Karpas-422 (cell line): ENCODE results near the gene SEMA7A. TPM values are rescaled to one million over a fixed set of nuclear protein-coding genes. Genes with fewer than 3 reads are reported as not detected.

ENCODE experiments used
- DNase-seq: peaks from one replicate; pipeline ENCODE4 v3.0.0-alpha.2; 2015
- H2AFZ ChIP-seq: fragments of 200-600 bp; sonication (generic); 2 replicates; pipeline ENCODE4 v1.6.1; 2014; ENCODE audit warnings: antibody characterized with exemption, low read length, mixed read lengths
- H3K27ac ChIP-seq: fragments of 200-600 bp; sonication (generic); 2 replicates; pipeline ENCODE4 v1.5.1; 2014; ENCODE audit warnings: mild to moderate bottlenecking, low read length, moderate library complexity
- H3K27me3 ChIP-seq: fragments of 200-600 bp; sonication (generic); 2 replicates; pipeline ENCODE4 v1.6.1; 2014; ENCODE audit warnings: low read length, mixed read lengths
- H3K36me3 ChIP-seq: fragments of 200-600 bp; sonication (generic); 2 replicates; pipeline ENCODE4 v1.6.1; 2014; ENCODE audit warnings: low read length, mixed read lengths; ENCODE audit not compliant: insufficient read depth
- H3K4me1 ChIP-seq: fragments of 200-600 bp; sonication (generic); 2 replicates; pipeline ENCODE4 v1.6.1; 2014; ENCODE audit warnings: mild to moderate bottlenecking, low read length, mixed read lengths
- H3K4me2 ChIP-seq: fragments of 200-600 bp; sonication (generic); 2 replicates; pipeline ENCODE4 v1.6.1; 2014; ENCODE audit warnings: low read length, low read depth, mild to moderate bottlenecking; ENCODE audit not compliant: poor library complexity, severe bottlenecking
- H3K4me3 ChIP-seq: fragments of 200-600 bp; sonication (generic); 2 replicates; pipeline ENCODE4 v1.5.1; 2014; ENCODE audit warnings: mild to moderate bottlenecking, antibody characterized with exemption, low read length, mixed read lengths
- H3K79me2 ChIP-seq: fragments of 200-600 bp; sonication (generic); 2 replicates; pipeline ENCODE4 v1.6.1; 2014; ENCODE audit warnings: mild to moderate bottlenecking, low read length, mixed read lengths
- H3K9ac ChIP-seq: fragments of 200-600 bp; sonication (generic); 2 replicates; pipeline ENCODE4 v1.6.0; 2014; ENCODE audit warnings: low read length
- H3K9me2 ChIP-seq: fragments of 200-600 bp; sonication (generic), shearing (Covaris generic); replicated peaks from 2 replicates; pipeline ENCODE4 v1.6.0; 2014; ENCODE audit warnings: mild to moderate bottlenecking, low read length, moderate library complexity; ENCODE audit not compliant: insufficient read depth
- H3K9me3 ChIP-seq: fragments of 300-700, 200-600 bp; sonication (generic); 2 replicates; pipeline ENCODE4 v1.6.1; 2014; ENCODE audit warnings: low read length, mixed read lengths
- H4K20me1 ChIP-seq: fragments of 200-600 bp; sonication (generic); 2 replicates; pipeline ENCODE4 v1.6.1; 2014; ENCODE audit warnings: mild to moderate bottlenecking, antibody characterized with exemption, low read length, low read depth; ENCODE audit not compliant: insufficient read depth
- total RNA-seq: library from RNA; depleted of rRNA; stranded (reverse); fragments of >200 nt; shearing (Covaris generic); gene quantifications from 2 replicates; pipeline ENCODE4 v1.2.3, GENCODE V29; 2014; ENCODE audit warnings: low replicate concordance

Gene SEMA7A
- total RNA-seq, 1 experiment from 2014 or later: 41.6 TPM

GRCh38 chr15:74383695-74384565 is 49.8 kb downstream of the SEMA7A start:
- H3K79me2 ChIP-seq: no peaks in the 10 kb centered on the region
- no peaks in the 10 kb centered on the region for H3K36me3 ChIP-seq
- H3K4me1 ChIP-seq: peaks cover 52% of the 10 kb centered on the region
- DNase-seq: peak; percentile 86
- H3K4me2 ChIP-seq: peak overlapping the region; percentile 44
- H4K20me1 ChIP-seq: no peaks in the 10 kb centered on the region
- no peaks in the 10 kb centered on the region for H3K9me3 ChIP-seq
- peak overlapping the region; percentile 61 for H3K27ac ChIP-seq
- H3K9ac ChIP-seq: peak overlapping the region; percentile 29
- H3K27me3 ChIP-seq: no peaks in the 10 kb centered on the region
- no peak overlapping the region; the same call in 1 of the 2 replicates for H3K4me3 ChIP-seq
- no peaks in the 10 kb centered on the region for H3K9me2 ChIP-seq
- H2AFZ ChIP-seq: no peak overlapping the region

GRCh38 chr15:74383286-74383685 is 50.5 kb downstream of the SEMA7A start:
- Histone ChIP-seq H3K27ac (no peak overlapping the region), H3K4me3 (no peak overlapping the region)

DNA sequence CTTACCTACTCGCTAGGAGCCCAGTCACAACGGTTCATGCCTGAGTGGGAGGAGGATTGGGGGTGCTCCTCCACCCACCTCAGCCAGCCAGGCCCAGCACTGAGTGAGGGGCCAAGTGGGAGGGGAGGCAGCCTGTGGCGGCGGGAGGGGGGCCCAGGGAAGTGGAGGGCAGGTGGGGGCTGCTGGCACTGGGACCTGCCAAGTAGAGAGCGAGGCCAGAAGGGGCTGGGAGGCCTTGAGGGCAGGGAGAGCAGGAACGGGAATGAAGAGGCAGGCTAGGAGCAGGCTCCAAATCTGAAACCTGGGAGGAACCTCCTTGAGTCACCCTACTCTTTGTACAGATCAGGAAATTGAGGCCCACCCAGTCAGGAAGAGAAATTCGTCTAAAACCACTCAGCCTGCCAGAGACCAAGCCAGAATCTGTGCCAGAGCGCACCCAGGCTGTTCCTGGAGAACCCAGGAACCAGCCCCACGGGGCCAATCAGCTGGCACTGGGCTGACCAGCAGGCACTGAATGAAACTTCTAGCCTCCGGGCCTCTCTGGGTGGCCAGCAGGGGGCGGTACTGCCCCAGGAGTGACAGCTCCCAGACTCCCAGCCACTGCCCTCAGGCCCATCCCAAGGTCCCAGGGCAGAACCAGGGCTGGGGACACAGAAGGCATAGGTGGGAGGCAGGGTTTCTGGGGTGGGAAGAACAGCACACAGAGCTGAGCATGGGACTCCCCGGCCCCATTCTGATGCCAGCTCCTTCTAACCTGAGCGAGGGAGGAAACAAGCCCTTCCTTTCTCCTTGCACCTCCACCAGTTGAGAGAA is 51.5 kb downstream of the SEMA7A start:
- H3K4me1 ChIP-seq: peaks cover 48% of the 10 kb centered on the region
- H2AFZ ChIP-seq: no peak overlapping the region
- H4K20me1 ChIP-seq: no peaks in the 10 kb centered on the region
- peak; percentile 90 for DNase-seq
- H3K27ac ChIP-seq: no peak overlapping the region
- no peak overlapping the region for H3K4me2 ChIP-seq
- no peak overlapping the region for H3K4me3 ChIP-seq
- no peaks in the 10 kb centered on the region for H3K36me3 ChIP-seq
- H3K9me3 ChIP-seq: no peaks in the 10 kb centered on the region
- H3K9me2 ChIP-seq: no peaks in the 10 kb centered on the region
- no peaks in the 10 kb centered on the region for H3K79me2 ChIP-seq
- H3K27me3 ChIP-seq: no peaks in the 10 kb centered on the region
- H3K9ac ChIP-seq: no peak overlapping the region

More at GRCh38 chr15:74383286-74383685, 50.5 kb downstream of the SEMA7A start:
- Histone ChIP-seq H2AFZ (no peak overlapping the region), H3K4me1 (peaks cover 52% of the 10 kb centered on the region), H3K79me2 (no peaks in the 10 kb centered on the region), H3K4me2 (peak overlapping the region; percentile 44), H3K36me3 (no peaks in the 10 kb centered on the region), H3K9me3 (no peaks in the 10 kb centered on the region), H3K9me2 (no peaks in the 10 kb centered on the region), H3K9ac (no peak overlapping the region), H4K20me1 (no peaks in the 10 kb centered on the region), H3K27me3 (no peaks in the 10 kb centered on the region)
- no peak for DNase-seq

- H3K9me2 ChIP-seq: no peaks in the 10 kb centered on the region
- H3K27me3 ChIP-seq: no peaks in the 10 kb centered on the region
- no peak overlapping the region for H2AFZ ChIP-seq
- no peaks in the 10 kb centered on the region for H4K20me1 ChIP-seq
- no peak overlapping the region for H3K4me3 ChIP-seq
- no peak overlapping the region for H3K9ac ChIP-seq
- no peaks in the 10 kb centered on the region for H3K9me3 ChIP-seq
- no peak overlapping the region for H3K27ac ChIP-seq
- no peaks in the 10 kb centered on the region for H3K79me2 ChIP-seq
- no peak overlapping the region for H3K4me2 ChIP-seq
- no peak for DNase-seq
- peaks cover 41% of the 10 kb centered on the region for H3K4me1 ChIP-seq
- H3K36me3 ChIP-seq: no peaks in the 10 kb centered on the region
Observed at GRCh38 chr15:74381481-74381880, 52.3 kb downstream of the SEMA7A start.

DNA sequence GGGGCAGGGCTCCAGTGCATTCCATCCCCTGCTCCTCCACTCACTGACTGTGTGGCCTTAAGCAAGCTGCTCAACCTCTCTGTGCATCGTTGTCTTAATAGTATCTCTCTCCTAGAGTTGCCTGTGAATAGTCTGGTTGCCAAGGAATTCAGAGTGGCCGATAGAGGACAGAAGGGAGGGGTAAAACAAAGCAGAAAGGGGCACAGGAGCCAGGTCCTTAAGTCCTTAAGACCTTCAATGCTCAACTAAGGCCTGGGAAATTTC is 52.6 kb downstream of the SEMA7A start:
- no peaks in the 10 kb centered on the region for H3K9me2 ChIP-seq
- H3K4me3 ChIP-seq: no peak overlapping the region
- no peaks in the 10 kb centered on the region for H3K27me3 ChIP-seq
- peaks cover 37% of the 10 kb centered on the region for H3K4me1 ChIP-seq
- H3K79me2 ChIP-seq: no peaks in the 10 kb centered on the region
- no peak overlapping the region for H3K9ac ChIP-seq
- H3K9me3 ChIP-seq: no peaks in the 10 kb centered on the region
- no peaks in the 10 kb centered on the region for H3K36me3 ChIP-seq
- no peaks in the 10 kb centered on the region for H4K20me1 ChIP-seq
- no peak for DNase-seq
- no peak overlapping the region for H3K4me2 ChIP-seq
- no peak overlapping the region for H2AFZ ChIP-seq
- no peak overlapping the region for H3K27ac ChIP-seq

- no peak overlapping the region for H3K4me3 ChIP-seq
- no peak for DNase-seq
- H3K9me3 ChIP-seq: no peaks in the 10 kb centered on the region
- H4K20me1 ChIP-seq: no peaks in the 10 kb centered on the region
- no peak overlapping the region for H2AFZ ChIP-seq
- H3K27me3 ChIP-seq: no peaks in the 10 kb centered on the region
- H3K9ac ChIP-seq: no peak overlapping the region
- H3K4me1 ChIP-seq: peaks cover 32% of the 10 kb centered on the region
- H3K36me3 ChIP-seq: no peaks in the 10 kb centered on the region
- no peak overlapping the region for H3K27ac ChIP-seq
- no peaks in the 10 kb centered on the region for H3K79me2 ChIP-seq
- no peaks in the 10 kb centered on the region for H3K9me2 ChIP-seq
- no peak overlapping the region for H3K4me2 ChIP-seq
Observed at GRCh38 chr15:74380361-74381189, 53.2 kb downstream of the SEMA7A start.

GRCh38 chr15:74378848-74379247 is 54.9 kb downstream of the SEMA7A start:
- H3K9me2 ChIP-seq: no peaks in the 10 kb centered on the region
- no peak overlapping the region for H3K27ac ChIP-seq
- H3K79me2 ChIP-seq: no peaks in the 10 kb centered on the region
- no peak for DNase-seq
- no peaks in the 10 kb centered on the region for H3K36me3 ChIP-seq
- H3K9me3 ChIP-seq: no peaks in the 10 kb centered on the region
- no peak overlapping the region for H3K9ac ChIP-seq
- H4K20me1 ChIP-seq: no peaks in the 10 kb centered on the region
- peaks cover 26% of the 10 kb centered on the region for H3K4me1 ChIP-seq
- no peaks in the 10 kb centered on the region for H3K27me3 ChIP-seq
- no peak overlapping the region for H3K4me2 ChIP-seq
- no peak overlapping the region for H3K4me3 ChIP-seq
- H2AFZ ChIP-seq: no peak overlapping the region
